Body of pancreas (tissue), 4 donors: Measurements from ENCODE around the gene AKIRIN1.

Source experiments
- CTCF ChIP-seq, 7 experiments: fragments of 450-650 bp in 4 of 7; fragments of 200-600 bp in 3 of 7; sonication (generic) in 3 of 7; IDR thresholded peaks; one replicate each; pipeline ENCODE4 v1.5.1; 2016 to 2019; ENCODE audit warnings: antibody characterized with exemption in 7 of 7
- POLR2A ChIP-seq, 3 donors: fragments of 450-650 bp; IDR thresholded peaks; one replicate each; pipeline ENCODE4 v1.6.1; 2016; ENCODE audit warnings: antibody characterized with exemption in 3 of 3, mild to moderate bottlenecking in 2 of 3

- TF ChIP-seq CTCF (IDR thresholded peaks at IDR 0.05) (no peak), POLR2A (IDR thresholded peaks at IDR 0.05) (no peak)
Measured at GRCh38 chr1:39021426-39021825, 30.4 kb downstream of the AKIRIN1 start.
